Breast epithelium (tissue), 4 donors: Measurements from ENCODE around the gene DMWD. TPM values are rescaled to one million over a fixed set of nuclear protein-coding genes. Genes with fewer than 3 reads are reported as not detected.
"Not testable (repeated sequence)": the region's sequence is repeated elsewhere in the genome, so short reads cannot be mapped to it uniquely, and the experiment has no call there.

Source experiments
- DNase-seq, 2 donors: peaks; one replicate each; pipeline ENCODE4 v3.0.0-alpha.2; 2019; ENCODE audit warnings: low spot score in 2 of 2
- H3K27ac ChIP-seq, 2 donors: fragments of 200-600 bp; sonication (generic) in 1 of 2; one replicate each; pipeline ENCODE4 v1.5.1; 2016 to 2019; ENCODE audit warnings: mild to moderate bottlenecking in 1 of 2
- H3K27me3 ChIP-seq, 2 donors: fragments of 200-600 bp; sonication (generic) in 1 of 2; one replicate each; pipeline versions ENCODE4 v1.5.1 to v1.6.0; 2017 to 2019; ENCODE audit warnings: control low read depth in 1 of 2, mild to moderate bottlenecking in 1 of 2
- H3K36me3 ChIP-seq: fragments of 200-600 bp; one replicate; pipeline ENCODE4 v1.5.1; 2019
- H3K4me1 ChIP-seq, 2 donors: fragments of 200-600 bp; sonication (generic); one replicate each; pipeline ENCODE4 v1.5.1; 2016 to 2019; ENCODE audit warnings: control low read depth in 1 of 2
- H3K4me3 ChIP-seq, 3 donors: fragments of 200-600 bp; sonication (generic); 1 replicate in 2 of 3; 2 replicates in 1 of 3; pipeline ENCODE4 v1.5.1; 2016 to 2019; ENCODE audit warnings: mild to moderate bottlenecking in 3 of 3, moderate library complexity in 2 of 3
- H3K9me3 ChIP-seq, 2 donors: fragments of 200-600 bp; sonication (generic) in 1 of 2; one replicate each; pipeline ENCODE4 v1.5.1; 2016 to 2019; ENCODE audit warnings: control low read depth in 1 of 2
- CTCF ChIP-seq, 3 donors: fragments of 450-650 bp; IDR thresholded peaks; one replicate each; pipeline ENCODE4 v1.5.1; 2016 to 2017; ENCODE audit warnings: antibody characterized with exemption in 3 of 3, mild to moderate bottlenecking in 3 of 3, moderate library complexity in 3 of 3
- POLR2A ChIP-seq: fragments of 450-650 bp; IDR thresholded peaks from one replicate; pipeline ENCODE4 v1.6.1; 2016; ENCODE audit warnings: antibody characterized with exemption, mild to moderate bottlenecking, moderate library complexity
- POLR2AphosphoS5 ChIP-seq, 3 donors: sonication (generic); formaldehyde crosslinking; IDR thresholded peaks; one replicate each; pipeline ENCODE4 v1.6.1; 2017; ENCODE audit warnings: antibody characterized with exemption in 3 of 3
- intact Hi-C: fragments of 100-400 bp; cut with DNase I; formaldehyde crosslinking; loops from one replicate; pipeline ENCODE4 v1.15.1; 2023; ENCODE audit warnings: low total_unique reads
- total RNA-seq, 3 donors: library from RNA; depleted of rRNA; stranded (reverse); fragments of >200 nt; gene quantifications; one replicate each; pipeline ENCODE4 v1.1.0, GENCODE V29; 2016

Gene DMWD
- total RNA-seq, 3 donors from 2014 or later: 24.2 to 31.1 (median 29.3) TPM

- H3K27me3 ChIP-seq: no peaks in the 10 kb centered on the region
- TF ChIP-seq POLR2AphosphoS5 (IDR thresholded peaks at IDR 0.05) (no peak), CTCF (IDR thresholded peaks at IDR 0.05) (no peak), POLR2A (no peak)
- intact Hi-C loops: no loop called here
- H3K4me1 ChIP-seq: no peaks in the 10 kb centered on the region
- no peaks in the 10 kb centered on the region for H3K9me3 ChIP-seq
- H3K27ac ChIP-seq: no peak overlapping the region
- no peak overlapping the region for H3K4me3 ChIP-seq
- no peaks in the 10 kb centered on the region for H3K36me3 ChIP-seq
- no peak for DNase-seq
These were observed 33.7 kb downstream of the DMWD start for GRCh38 chr19:45758921-45759320.

DNA sequence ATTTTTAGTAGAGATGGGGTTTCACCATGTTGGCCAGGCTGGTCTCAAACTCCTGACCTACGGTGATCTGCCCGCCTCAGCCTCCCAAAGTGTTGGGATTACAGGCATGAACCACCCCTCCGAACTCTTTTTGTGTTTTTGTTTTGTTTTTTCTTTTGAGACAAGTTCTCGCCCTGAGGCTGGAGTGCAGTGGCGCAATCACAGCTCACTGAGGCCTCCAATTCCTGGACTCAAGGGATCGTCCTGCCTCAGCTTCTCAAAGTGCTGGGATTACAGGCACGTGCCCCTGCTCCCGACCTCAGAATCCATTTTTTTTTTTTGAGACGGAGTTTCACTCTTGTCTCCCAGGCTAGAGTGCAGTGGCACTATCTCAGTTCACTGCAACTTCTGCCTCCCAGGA is 35.0 kb downstream of the DMWD start:
- intact Hi-C loops: no loop called here
- TF ChIP-seq POLR2AphosphoS5 (IDR thresholded peaks at IDR 0.05) (no peak), POLR2A (no peak), CTCF (IDR thresholded peaks at IDR 0.05) (no peak)
- no peak overlapping the region for H3K4me3 ChIP-seq
- no peaks in the 10 kb centered on the region for H3K4me1 ChIP-seq
- no peaks in the 10 kb centered on the region for H3K36me3 ChIP-seq
- H3K9me3 ChIP-seq: no peaks in the 10 kb centered on the region
- H3K27me3 ChIP-seq: no peaks in the 10 kb centered on the region
- no peak overlapping the region for H3K27ac ChIP-seq
- DNase-seq: no peak

DNA sequence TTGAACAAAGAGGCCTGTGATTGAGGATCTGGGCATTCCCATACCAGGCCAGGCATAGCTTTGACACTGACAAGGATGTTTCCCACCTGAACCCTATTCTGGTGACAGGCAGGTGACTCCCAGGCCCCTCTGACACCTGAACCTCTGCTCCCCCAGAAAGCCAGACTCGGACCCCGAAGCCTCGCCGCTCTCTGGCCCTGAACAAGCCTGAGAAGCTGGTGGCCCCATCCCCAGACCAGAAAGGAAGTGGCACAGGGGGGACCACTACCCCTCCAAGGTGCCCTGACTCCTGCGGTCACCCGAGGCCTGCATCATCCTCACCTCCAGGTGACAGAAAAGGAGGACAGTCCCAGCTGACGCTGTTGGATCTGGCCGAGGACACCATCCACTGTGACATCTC is 38.3 kb downstream of the DMWD start:
- no peak overlapping the region for H3K27ac ChIP-seq
- H3K27me3 ChIP-seq: no peaks in the 10 kb centered on the region
- DNase-seq: no peak
- H3K4me3 ChIP-seq: no peak overlapping the region
- no peak for TF ChIP-seq CTCF (IDR thresholded peaks at IDR 0.05)
- no peak for TF ChIP-seq POLR2AphosphoS5 (IDR thresholded peaks at IDR 0.05)
- TF ChIP-seq POLR2A: no peak
- H3K4me1 ChIP-seq: no peaks in the 10 kb centered on the region
- no peaks in the 10 kb centered on the region for H3K9me3 ChIP-seq
- intact Hi-C loops: no loop called here
- H3K36me3 ChIP-seq: no peaks in the 10 kb centered on the region

DNA sequence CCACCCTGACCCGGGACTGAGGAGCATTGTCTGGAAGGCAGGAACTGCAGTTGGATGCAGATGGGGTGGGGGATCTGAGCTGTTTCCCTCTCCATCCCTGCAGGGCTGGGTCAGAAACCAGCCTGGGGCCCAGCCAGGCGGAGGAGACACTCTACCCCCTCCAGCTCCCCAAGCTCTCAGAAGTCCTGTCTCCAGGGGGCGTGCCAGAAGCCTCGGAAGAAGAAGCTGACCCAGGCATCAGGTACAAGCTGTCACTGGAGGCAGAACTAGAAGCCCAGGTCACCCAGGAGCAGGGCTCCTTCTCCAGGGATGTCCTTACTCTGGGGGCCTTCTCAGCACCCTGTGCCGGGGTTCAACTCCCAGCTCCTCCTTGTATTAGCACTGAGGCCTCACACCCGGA is 39.1 kb downstream of the DMWD start:
- Histone ChIP-seq H3K9me3 (no peaks in the 10 kb centered on the region), H3K4me1 (no peaks in the 10 kb centered on the region), H3K36me3 (no peaks in the 10 kb centered on the region), H3K27me3 (no peaks in the 10 kb centered on the region), H3K27ac (no peak overlapping the region), H3K4me3 (no peak overlapping the region)
- DNase-seq: no peak
- no peak for TF ChIP-seq POLR2AphosphoS5 (IDR thresholded peaks at IDR 0.05)
- no peak for TF ChIP-seq CTCF (IDR thresholded peaks at IDR 0.05)
- no peak for TF ChIP-seq POLR2A
- intact Hi-C loops: no loop called here

DNA sequence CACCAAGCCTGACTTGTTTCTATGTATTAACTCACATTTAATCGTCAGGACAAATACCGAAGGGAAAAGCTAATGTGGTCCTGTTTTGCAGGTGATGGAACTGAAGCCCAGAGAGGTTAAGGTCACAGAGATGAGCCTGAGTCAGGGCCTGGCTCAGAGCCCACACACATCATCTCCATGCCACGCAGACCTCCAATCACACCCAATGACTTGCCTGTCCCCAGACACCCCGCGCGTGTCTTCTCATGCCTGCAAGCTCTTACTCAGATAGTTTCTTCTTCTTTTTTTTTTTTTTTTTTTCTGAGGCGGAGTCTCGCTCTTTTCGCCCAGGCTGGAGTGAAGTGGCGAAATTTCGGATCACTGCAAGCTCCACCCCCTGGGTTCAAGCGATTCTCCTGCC is 40.0 kb downstream of the DMWD start:
- intact Hi-C loops: no loop called here
- no peaks in the 10 kb centered on the region for H3K4me1 ChIP-seq
- no peak overlapping the region for H3K27ac ChIP-seq
- H3K36me3 ChIP-seq: no peaks in the 10 kb centered on the region
- H3K27me3 ChIP-seq: no peaks in the 10 kb centered on the region
- no peaks in the 10 kb centered on the region for H3K9me3 ChIP-seq
- TF ChIP-seq CTCF (IDR thresholded peaks at IDR 0.05): no peak
- TF ChIP-seq POLR2AphosphoS5 (IDR thresholded peaks at IDR 0.05): no peak
- TF ChIP-seq POLR2A: no peak
- DNase-seq: no peak
- no peak overlapping the region for H3K4me3 ChIP-seq

GRCh38 chr19:45751483-45751882 is 41.2 kb downstream of the DMWD start:
- H3K27ac ChIP-seq, H3K36me3 ChIP-seq, H3K4me1 ChIP-seq, DNase-seq, intact Hi-C loops, H3K9me3 ChIP-seq, H3K27me3 ChIP-seq, H3K4me3 ChIP-seq: not testable (repeated sequence)
